ENCODE measurements around the gene ARHGEF40.

ARHGEF40 gene

GRCh38 chr14:21070083-21070609, at the start of gene ARHGEF40:
Gene ARHGEF40, plus strand, starts transcription at chr14:21070304. Its CDS starts 93 bp downstream, at chr14:21070397.
- no peaks in the 10 kb centered on the region for H3K79me2 ChIP-seq (ENCODE audit: low read length)
- H3K4me1 ChIP-seq (ENCODE audit: low read length) = peaks cover 38% of the 10 kb centered on the region
- peak within 1 kb of the TSS; percentile 93 for H3K4me2 ChIP-seq (ENCODE audit: low read length)
- H3K4me3 ChIP-seq (ENCODE audit: low read length) = peak within 1 kb of the TSS; percentile 84
- no peaks in the 10 kb centered on the region for H4K20me1 ChIP-seq (ENCODE audit: insufficient read depth, low read length)
- H3K9ac ChIP-seq (ENCODE audit: low read length) = peak within 1 kb of the TSS; percentile 89
- H2AFZ ChIP-seq (ENCODE audit: low read depth, low read length) = peak within 1 kb of the TSS; percentile 73
- no peaks in the 10 kb centered on the region for H3K36me3 ChIP-seq (replicated peaks; ENCODE audit: low read depth, low read length)
- peaks cover 36% of the 10 kb centered on the region for H3K27me3 ChIP-seq (ENCODE audit: low read depth, low read length)
- H3K27ac ChIP-seq (ENCODE audit: low read length) = peak within 1 kb of the TSS; percentile 65
- TF ChIP-seq CTCF (IDR thresholded peaks at IDR 0.05; ENCODE audit: low read depth, low read length) = no peak
- TF ChIP-seq EZH2phosphoT487 (IDR thresholded peaks at IDR 0.05; ENCODE audit: low read depth) = no peak
- no peaks in the 10 kb centered on the region for H3K9me3 ChIP-seq (ENCODE audit: insufficient read depth, low read length)

- H3K36me3 ChIP-seq (replicated peaks; ENCODE audit: low read depth, low read length) = no peaks in the 10 kb centered on the region
- H3K4me3 ChIP-seq (ENCODE audit: low read length) = no peak overlapping the region
- no peak overlapping the region for H3K4me2 ChIP-seq (ENCODE audit: low read length)
- no peaks in the 10 kb centered on the region for H3K4me1 ChIP-seq (ENCODE audit: low read length)
- H3K9me3 ChIP-seq (ENCODE audit: insufficient read depth, low read length) = no peaks in the 10 kb centered on the region
- no peak for TF ChIP-seq CTCF (IDR thresholded peaks at IDR 0.05; ENCODE audit: low read depth, low read length)
- no peak for TF ChIP-seq EZH2phosphoT487 (IDR thresholded peaks at IDR 0.05; ENCODE audit: low read depth)
- no peak overlapping the region for H3K27ac ChIP-seq (ENCODE audit: low read length)
- H3K79me2 ChIP-seq (ENCODE audit: low read length) = no peaks in the 10 kb centered on the region
- peaks cover 36% of the 10 kb centered on the region for H3K27me3 ChIP-seq (ENCODE audit: low read depth, low read length)
- no peaks in the 10 kb centered on the region for H4K20me1 ChIP-seq (ENCODE audit: insufficient read depth, low read length)
- H2AFZ ChIP-seq (ENCODE audit: low read depth, low read length) = no peak overlapping the region
- H3K9ac ChIP-seq (ENCODE audit: low read length) = no peak overlapping the region
Measured at GRCh38 chr14:21020977-21021545, 49.0 kb upstream of the ARHGEF40 start.

GRCh38 chr14:21022686-21023085, 47.4 kb upstream of the ARHGEF40 start:
- no peaks in the 10 kb centered on the region for H4K20me1 ChIP-seq (ENCODE audit: insufficient read depth, low read length)
- H3K27me3 ChIP-seq (ENCODE audit: low read depth, low read length) = peaks cover 29% of the 10 kb centered on the region
- no peaks in the 10 kb centered on the region for H3K36me3 ChIP-seq (replicated peaks; ENCODE audit: low read depth, low read length)
- H2AFZ ChIP-seq (ENCODE audit: low read depth, low read length) = no peak overlapping the region
- no peaks in the 10 kb centered on the region for H3K79me2 ChIP-seq (ENCODE audit: low read length)
- no peak overlapping the region for H3K27ac ChIP-seq (ENCODE audit: low read length)
- H3K4me2 ChIP-seq (ENCODE audit: low read length) = no peak overlapping the region
- no peak overlapping the region for H3K4me3 ChIP-seq (ENCODE audit: low read length)
- H3K9me3 ChIP-seq (ENCODE audit: insufficient read depth, low read length) = no peaks in the 10 kb centered on the region
- H3K4me1 ChIP-seq (ENCODE audit: low read length) = no peaks in the 10 kb centered on the region
- TF ChIP-seq EZH2phosphoT487 (IDR thresholded peaks at IDR 0.05; ENCODE audit: low read depth) (no peak), CTCF (IDR thresholded peaks at IDR 0.05; ENCODE audit: low read depth, low read length) (no peak)
- no peak overlapping the region for H3K9ac ChIP-seq (ENCODE audit: low read length)

- TF ChIP-seq CTCF (IDR thresholded peaks at IDR 0.05; ENCODE audit: low read depth, low read length) (no peak), EZH2phosphoT487 (IDR thresholded peaks at IDR 0.05; ENCODE audit: low read depth) (no peak)
- H3K36me3 ChIP-seq (replicated peaks; ENCODE audit: low read depth, low read length) = no peaks in the 10 kb centered on the region
- H2AFZ ChIP-seq (ENCODE audit: low read depth, low read length) = no peak overlapping the region
- no peaks in the 10 kb centered on the region for H3K79me2 ChIP-seq (ENCODE audit: low read length)
- no peaks in the 10 kb centered on the region for H3K9me3 ChIP-seq (ENCODE audit: insufficient read depth, low read length)
- H3K9ac ChIP-seq (ENCODE audit: low read length) = no peak overlapping the region
- H3K4me3 ChIP-seq (ENCODE audit: low read length) = no peak overlapping the region
- peaks cover 24% of the 10 kb centered on the region for H3K27me3 ChIP-seq (ENCODE audit: low read depth, low read length)
- H3K27ac ChIP-seq (ENCODE audit: low read length) = no peak overlapping the region
- H3K4me2 ChIP-seq (ENCODE audit: low read length) = no peak overlapping the region
- no peaks in the 10 kb centered on the region for H4K20me1 ChIP-seq (ENCODE audit: insufficient read depth, low read length)
- no peaks in the 10 kb centered on the region for H3K4me1 ChIP-seq (ENCODE audit: low read length)
Measured at GRCh38 chr14:21023174-21023573, 46.9 kb upstream of the ARHGEF40 start.
